Adrenal gland (tissue), 5 donors: ENCODE measurements around the gene CCDC192.

Source experiments
- CTCF ChIP-seq, 6 experiments: fragments of 450-650 bp in 4 of 6; fragments of 200-600 bp in 2 of 6; sonication (generic) in 1 of 6; IDR thresholded peaks; 1 replicate in 5 of 6; 2 replicates in 1 of 6; pipeline versions ENCODE4 v1.5.1 to v1.8.0; 2016 to 2021; ENCODE audit warnings: antibody characterized with exemption in 6 of 6, mild to moderate bottlenecking in 2 of 6, moderate library complexity in 1 of 6
- POLR2A ChIP-seq, 2 donors: fragments of 450-650 bp; IDR thresholded peaks; one replicate each; pipeline ENCODE4 v1.6.1; 2017; ENCODE audit warnings: antibody characterized with exemption in 2 of 2, mild to moderate bottlenecking in 2 of 2, moderate library complexity in 1 of 2
- donor health status: DM: no; HTN: no; CAD: no.

- no peak for TF ChIP-seq CTCF (IDR thresholded peaks at IDR 0.05)
- no peak for TF ChIP-seq POLR2A (IDR thresholded peaks at IDR 0.05)
Observed at GRCh38 chr5:127766676-127767335, 63.6 kb downstream of the CCDC192 start.
